Endothelial cell of umbilical vein (primary cell): ENCODE results near the gene SUPV3L1.

ENCODE experiments used
- CTCF ChIP-seq, 2 donors: IDR thresholded peaks; 1 replicate in 1 of 2; 2 replicates in 1 of 2; pipeline ENCODE4 v1.5.1; 2011; ENCODE audit warnings: low read length in 2 of 2, mild to moderate bottlenecking in 2 of 2, moderate library complexity in 2 of 2, control low read depth in 1 of 2, inconsistent platforms in 1 of 2, low read depth in 1 of 2; ENCODE audit not compliant: insufficient read depth in 1 of 2; ENCODE audit errors: extremely low read depth in 1 of 2
- EZH2 ChIP-seq: IDR thresholded peaks from 2 replicates; pipeline ENCODE4 v1.6.1; 2012; ENCODE audit warnings: borderline replicate concordance, low read depth, mild to moderate bottlenecking, moderate library complexity, low read length, inconsistent platforms; ENCODE audit not compliant: severe bottlenecking

GRCh38 chr10:69239816-69240434 lies 59.9 kb downstream of the SUPV3L1 start:
- TF ChIP-seq EZH2 (no peak), CTCF (IDR thresholded peaks at IDR 0.05; ENCODE audit: extremely low read depth in 1 of 2, insufficient read depth in 1 of 2, low read depth in 1 of 2, low read length in 2 of 2) (no peak)
